Calu3 (cell line): ENCODE data around the gene KRTAP5-11. TPM values are rescaled to one million over a fixed set of nuclear protein-coding genes. Genes with fewer than 3 reads are reported as not detected.

ENCODE experiments used
- BruUV-seq: library from RNA; stranded (reverse); fragments of 400-500 nt; replicated peaks from 2 replicates; lab custom pipeline; 2021; lab: Mats Ljungman, UMichigan
- CTCF ChIA-PET: fragments of 300-600 bp; sonication (Branson Sonifier 250); formaldehyde crosslinking; loops from one replicate; lab custom pipeline; 2022; ENCODE audit warnings: antibody characterized with exemption; lab: Charles Lee
- DNase-seq: peaks from one replicate; pipeline ENCODE4 v3.0.0; 2022
- H3K27ac Mint-ChIP-seq: one replicate; pipeline ENCODE4 v1.8.0; 2022; ENCODE audit warnings: mixed read lengths; ENCODE audit not compliant: unreplicated experiment
- H3K27me3 Mint-ChIP-seq: one replicate; pipeline ENCODE4 v1.8.0; 2022; ENCODE audit warnings: mixed read lengths; ENCODE audit not compliant: unreplicated experiment
- H3K36me3 Mint-ChIP-seq: one replicate; pipeline ENCODE4 v1.8.0; 2022; ENCODE audit warnings: mild to moderate bottlenecking, moderate library complexity, mixed read lengths; ENCODE audit not compliant: insufficient read depth, unreplicated experiment
- H3K4me1 Mint-ChIP-seq: one replicate; pipeline ENCODE4 v1.8.0; 2022; ENCODE audit warnings: mild to moderate bottlenecking, low read depth, mixed read lengths; ENCODE audit not compliant: unreplicated experiment
- H3K4me3 Mint-ChIP-seq: one replicate; pipeline ENCODE4 v1.8.0; 2022; ENCODE audit warnings: mild to moderate bottlenecking, low read depth, moderate library complexity, mixed read lengths; ENCODE audit not compliant: unreplicated experiment
- H3K9me3 Mint-ChIP-seq: one replicate; pipeline ENCODE4 v1.8.0; 2022; ENCODE audit warnings: low read depth, mixed read lengths; ENCODE audit not compliant: unreplicated experiment
- intact Hi-C: fragments of 100-400 bp; cut with micrococcal nuclease; formaldehyde crosslinking; loops from one replicate; pipeline ENCODE4 v1.10.0; 2022; ENCODE audit not compliant: unreplicated experiment
- total RNA-seq: library from RNA; stranded (reverse); gene quantifications from 2 replicates; pipeline ENCODE4 v1.2.3, GENCODE V29; 2022
- TF ChIP-seq, protein P1 (sequence below): fragments of 200-600 bp; IDR thresholded peaks from one replicate; pipeline ENCODE4 v1.8.0; 2022; ENCODE audit warnings: antibody characterized with exemption; ENCODE audit not compliant: unreplicated experiment

Gene KRTAP5-11
- total RNA-seq, 1 experiment from 2014 or later = not detected

DNA sequence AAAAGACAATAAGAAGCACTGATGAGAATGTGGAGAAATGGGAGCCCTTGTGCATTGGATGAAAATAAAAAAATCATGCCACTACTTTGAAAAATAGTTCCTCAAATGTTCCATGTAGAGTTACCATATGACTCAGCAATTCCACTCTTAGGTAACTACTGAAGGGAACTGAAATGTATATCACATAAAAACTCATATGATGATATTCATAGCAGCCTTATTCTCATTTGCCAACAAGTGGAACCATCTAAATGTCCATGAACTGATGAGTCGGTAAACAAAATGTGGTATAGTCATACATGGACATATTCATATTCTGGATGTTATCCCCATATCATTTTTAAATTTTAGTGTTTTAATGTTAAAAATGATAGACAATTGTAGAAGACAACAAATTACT lies 31.0 kb downstream of the KRTAP5-11 start:
- H3K9me3 Mint-ChIP-seq = no peaks in the 10 kb centered on the region
- H3K4me1 Mint-ChIP-seq = no peaks in the 10 kb centered on the region
- H3K4me3 Mint-ChIP-seq = no peak overlapping the region
- TF ChIP-seq, protein P1, sequence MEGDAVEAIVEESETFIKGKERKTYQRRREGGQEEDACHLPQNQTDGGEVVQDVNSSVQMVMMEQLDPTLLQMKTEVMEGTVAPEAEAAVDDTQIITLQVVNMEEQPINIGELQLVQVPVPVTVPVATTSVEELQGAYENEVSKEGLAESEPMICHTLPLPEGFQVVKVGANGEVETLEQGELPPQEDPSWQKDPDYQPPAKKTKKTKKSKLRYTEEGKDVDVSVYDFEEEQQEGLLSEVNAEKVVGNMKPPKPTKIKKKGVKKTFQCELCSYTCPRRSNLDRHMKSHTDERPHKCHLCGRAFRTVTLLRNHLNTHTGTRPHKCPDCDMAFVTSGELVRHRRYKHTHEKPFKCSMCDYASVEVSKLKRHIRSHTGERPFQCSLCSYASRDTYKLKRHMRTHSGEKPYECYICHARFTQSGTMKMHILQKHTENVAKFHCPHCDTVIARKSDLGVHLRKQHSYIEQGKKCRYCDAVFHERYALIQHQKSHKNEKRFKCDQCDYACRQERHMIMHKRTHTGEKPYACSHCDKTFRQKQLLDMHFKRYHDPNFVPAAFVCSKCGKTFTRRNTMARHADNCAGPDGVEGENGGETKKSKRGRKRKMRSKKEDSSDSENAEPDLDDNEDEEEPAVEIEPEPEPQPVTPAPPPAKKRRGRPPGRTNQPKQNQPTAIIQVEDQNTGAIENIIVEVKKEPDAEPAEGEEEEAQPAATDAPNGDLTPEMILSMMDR = no peak
- no peaks in the 10 kb centered on the region for H3K36me3 Mint-ChIP-seq
- peaks cover 57% of the 10 kb centered on the region for H3K27me3 Mint-ChIP-seq
- intact Hi-C loops = no loop called here
- no peak overlapping the region for H3K27ac Mint-ChIP-seq
- BruUV-seq = no TSS peak
- CTCF ChIA-PET = no interaction called here
- no peak for DNase-seq

DNA sequence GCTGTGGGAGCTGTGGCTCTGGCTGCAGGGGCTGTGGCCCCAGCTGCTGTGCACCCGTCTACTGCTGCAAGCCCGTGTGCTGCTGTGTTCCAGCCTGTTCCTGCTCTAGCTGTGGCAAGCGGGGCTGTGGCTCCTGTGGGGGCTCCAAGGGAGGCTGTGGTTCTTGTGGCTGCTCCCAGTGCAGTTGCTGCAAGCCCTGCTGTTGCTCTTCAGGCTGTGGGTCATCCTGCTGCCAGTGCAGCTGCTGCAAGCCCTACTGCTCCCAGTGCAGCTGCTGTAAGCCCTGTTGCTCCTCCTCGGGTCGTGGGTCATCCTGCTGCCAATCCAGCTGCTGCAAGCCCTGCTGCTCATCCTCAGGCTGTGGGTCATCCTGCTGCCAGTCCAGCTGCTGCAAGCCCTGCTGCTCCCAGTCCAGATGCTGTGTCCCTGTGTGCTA lies 33.9 kb downstream of the KRTAP5-11 start:
- Mint-ChIP-seq H3K4me3 (no peak overlapping the region), H3K27me3 (peaks cover 78% of the 10 kb centered on the region), H3K27ac (no peak overlapping the region), H3K9me3 (peaks cover 3% of the 10 kb centered on the region), H3K4me1 (peaks cover under 1% of the 10 kb centered on the region), H3K36me3 (no peaks in the 10 kb centered on the region)
- no TSS peak for BruUV-seq
- intact Hi-C loops = no loop called here
- CTCF ChIA-PET = interaction anchor here (2.0 kb wide), 1 partner anchor 11 kb away, joined by 4 read pairs; no protein-coding TSS in a partner anchor
- no peak for DNase-seq
- TF ChIP-seq, protein P1 = no peak

DNA sequence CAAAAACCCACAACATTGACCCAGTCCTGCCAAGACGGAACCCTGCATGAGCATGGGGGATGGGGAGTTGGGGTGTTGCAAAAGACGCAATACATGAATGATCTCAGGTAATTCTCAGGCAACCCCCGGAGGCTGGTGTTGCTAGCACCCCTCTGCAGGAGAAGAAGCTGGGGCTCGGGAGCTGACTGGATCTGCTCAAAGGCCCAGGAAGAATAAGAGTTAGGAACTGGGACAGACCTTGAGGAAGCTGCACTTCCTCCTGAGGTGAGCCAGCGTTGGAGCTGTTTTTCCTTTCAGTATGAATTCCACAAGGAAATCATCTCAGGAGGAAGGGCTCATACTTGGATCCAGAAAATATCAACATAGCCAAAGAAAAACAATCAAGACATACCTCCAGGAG lies 34.6 kb downstream of the KRTAP5-11 start, which contains the start of gene KRTAP5-9:
TSS of gene KRTAP5-9 (plus strand) at position 301 of the 400 bp plus-strand sequence. CDS start 238 bp downstream, outside the sequence.
- Mint-ChIP-seq H3K4me3 (no peak within 1 kb of the TSS), H3K27ac (no peak within 1 kb of the TSS), H3K27me3 (peaks cover 84% of the 10 kb centered on the region), H3K9me3 (peaks cover 3% of the 10 kb centered on the region), H3K4me1 (peaks cover 6% of the 10 kb centered on the region), H3K36me3 (no peaks in the 10 kb centered on the region)
- TF ChIP-seq, protein P1 = no peak
- CTCF ChIA-PET = interaction anchor here (2.0 kb wide), 1 partner anchor 12 kb away, joined by 4 read pairs; no protein-coding TSS in a partner anchor
- no peak for DNase-seq
- intact Hi-C loops = no loop called here
- BruUV-seq = no TSS peak

DNA sequence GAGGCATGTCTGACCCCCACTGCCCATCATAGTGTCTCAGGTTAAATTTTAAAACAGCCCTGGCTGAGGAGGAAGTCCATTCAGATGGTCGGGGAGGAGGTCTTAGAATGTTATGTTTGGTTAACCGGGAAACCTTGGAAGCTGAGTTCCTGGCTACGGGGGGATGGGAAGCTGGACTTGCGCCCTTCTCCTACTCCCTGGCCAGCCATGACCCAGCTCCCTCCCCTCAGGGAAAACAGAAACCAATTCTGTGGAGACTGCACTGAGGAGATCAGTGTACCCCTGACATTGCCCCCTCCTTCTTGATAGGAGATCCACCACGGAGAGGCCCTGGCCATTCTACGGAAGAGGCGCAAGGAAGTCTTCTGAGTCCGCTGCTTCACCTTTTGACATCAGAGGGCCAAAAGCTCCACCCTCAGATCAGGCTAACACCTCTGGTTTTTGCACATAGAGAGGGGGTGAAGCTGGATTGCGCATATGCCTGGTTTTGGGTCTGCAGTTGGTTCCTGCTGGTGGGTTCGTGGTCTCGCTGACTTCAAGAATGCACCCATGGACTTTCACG lies 37.2 kb downstream of the KRTAP5-11 start:
- no TSS peak for BruUV-seq
- Mint-ChIP-seq H3K27me3 (peaks cover 98% of the 10 kb centered on the region), H3K4me1 (peaks cover 11% of the 10 kb centered on the region), H3K4me3 (no peak overlapping the region), H3K9me3 (peaks cover 5% of the 10 kb centered on the region), H3K36me3 (no peaks in the 10 kb centered on the region), H3K27ac (no peak overlapping the region)
- intact Hi-C loops = no loop called here
- CTCF ChIA-PET = no interaction called here
- TF ChIP-seq, protein P1 = no peak
- DNase-seq = no peak
